Measurements from ENCODE around the gene SV2C. TPM values are rescaled to one million over a fixed set of nuclear protein-coding genes. Genes with fewer than 3 reads are reported as not detected.

The SV2C gene
- total RNA-seq, 2 donors from 2014 or later: 0.52 TPM; not detected in 1

GRCh38 chr5:76356887-76357286, 273.7 kb downstream of the SV2C start:
- DNase-seq (no peak), ATAC-seq (no peak)

DNA sequence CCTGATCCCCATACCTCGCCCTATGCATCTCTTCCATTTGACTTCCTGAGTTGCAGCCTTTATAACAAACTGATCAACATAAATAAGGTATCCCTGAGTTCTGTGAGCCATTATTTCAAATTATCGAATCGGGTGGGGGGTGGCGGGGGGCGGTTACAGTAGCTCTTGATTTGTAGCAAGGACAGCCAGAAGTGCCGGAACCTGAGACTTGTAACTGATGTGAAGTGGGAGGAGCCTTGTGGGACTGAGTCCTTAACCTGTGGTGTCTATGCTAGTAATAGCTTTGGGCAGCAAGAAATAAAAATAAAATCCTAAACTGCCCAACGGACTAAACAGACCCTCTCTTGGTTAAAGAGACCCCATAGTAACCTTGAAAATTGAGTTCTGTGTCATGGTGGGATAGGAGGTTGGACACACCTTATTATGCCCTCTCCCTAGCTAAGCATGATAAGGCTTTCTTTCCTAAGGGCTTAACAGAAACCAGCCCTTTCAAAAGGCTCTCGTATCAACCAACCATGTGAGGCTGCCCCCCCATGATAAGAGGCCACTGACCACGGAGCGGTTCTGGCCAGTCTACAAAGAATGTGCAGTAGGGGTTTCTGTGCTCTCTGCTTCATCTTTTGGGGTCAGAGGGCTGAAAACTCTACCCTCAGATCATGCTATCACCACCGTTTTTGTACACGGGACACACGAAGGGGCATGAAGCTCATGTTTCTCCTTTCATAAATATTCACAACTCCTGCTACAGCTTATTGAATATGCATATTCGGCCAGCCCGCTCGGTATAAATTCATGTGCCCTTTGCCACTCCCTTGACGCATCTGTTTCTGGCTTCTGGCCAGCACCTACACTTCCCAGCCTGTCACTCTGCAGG, 280.4 kb downstream of the SV2C start:
- peak; percentile 76 for ATAC-seq

More at GRCh38 chr5:76356887-76357286, 273.7 kb downstream of the SV2C start:
- H3K27ac ChIP-seq: no peak overlapping the region
- no peaks in the 10 kb centered on the region for H3K36me3 ChIP-seq (replicated peaks in 1 of 2; ENCODE audit: insufficient read depth in 1 of 2, low read depth in 2 of 2)
- H3K4me3 ChIP-seq: no peak overlapping the region
- H3K9me3 ChIP-seq: no peaks in the 10 kb centered on the region
- H3K4me1 ChIP-seq: no peaks in the 10 kb centered on the region
- WGBS, 2 donors: 94 to 95% methylated on average over 5 of the region's 5 CpGs
- intact Hi-C loops (cut with DNase I): no loop called here
- TF ChIP-seq, protein P1, sequence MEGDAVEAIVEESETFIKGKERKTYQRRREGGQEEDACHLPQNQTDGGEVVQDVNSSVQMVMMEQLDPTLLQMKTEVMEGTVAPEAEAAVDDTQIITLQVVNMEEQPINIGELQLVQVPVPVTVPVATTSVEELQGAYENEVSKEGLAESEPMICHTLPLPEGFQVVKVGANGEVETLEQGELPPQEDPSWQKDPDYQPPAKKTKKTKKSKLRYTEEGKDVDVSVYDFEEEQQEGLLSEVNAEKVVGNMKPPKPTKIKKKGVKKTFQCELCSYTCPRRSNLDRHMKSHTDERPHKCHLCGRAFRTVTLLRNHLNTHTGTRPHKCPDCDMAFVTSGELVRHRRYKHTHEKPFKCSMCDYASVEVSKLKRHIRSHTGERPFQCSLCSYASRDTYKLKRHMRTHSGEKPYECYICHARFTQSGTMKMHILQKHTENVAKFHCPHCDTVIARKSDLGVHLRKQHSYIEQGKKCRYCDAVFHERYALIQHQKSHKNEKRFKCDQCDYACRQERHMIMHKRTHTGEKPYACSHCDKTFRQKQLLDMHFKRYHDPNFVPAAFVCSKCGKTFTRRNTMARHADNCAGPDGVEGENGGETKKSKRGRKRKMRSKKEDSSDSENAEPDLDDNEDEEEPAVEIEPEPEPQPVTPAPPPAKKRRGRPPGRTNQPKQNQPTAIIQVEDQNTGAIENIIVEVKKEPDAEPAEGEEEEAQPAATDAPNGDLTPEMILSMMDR (IDR thresholded peaks at IDR 0.05): no peak
- no peak for TF ChIP-seq POLR2A (IDR thresholded peaks at IDR 0.05)
- H3K27me3 ChIP-seq: no peaks in the 10 kb centered on the region

DNA sequence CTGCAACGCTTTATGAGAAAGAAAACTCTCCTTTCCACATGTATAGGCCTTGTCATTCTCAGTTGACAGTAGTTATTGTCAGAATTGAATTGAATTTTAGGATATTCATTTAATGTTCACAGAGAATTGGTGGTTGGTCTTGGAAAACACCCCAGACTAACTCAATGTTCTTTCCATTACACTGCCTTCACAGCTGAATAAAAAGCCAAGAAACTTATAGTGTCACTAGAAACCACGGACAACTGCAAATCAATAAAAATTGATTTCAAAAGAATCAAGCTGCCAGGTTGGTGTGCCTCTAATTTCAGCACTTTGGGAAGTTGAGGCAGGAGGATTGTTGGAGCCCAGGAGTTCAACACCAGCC, 281.0 kb downstream of the SV2C start:
- no peak for DNase-seq
- WGBS, 2 donors: 18 to 20% methylated on average over 2 of the region's 2 CpGs
- intact Hi-C loops (cut with DNase I): no loop called here
- TF ChIP-seq POLR2A (IDR thresholded peaks at IDR 0.05): no peak
- TF ChIP-seq, protein P1 (IDR thresholded peaks at IDR 0.05): no peak
- no peaks in the 10 kb centered on the region for H3K27me3 ChIP-seq
- no peak overlapping the region for H3K4me3 ChIP-seq
- H3K9me3 ChIP-seq: no peaks in the 10 kb centered on the region
- H3K4me1 ChIP-seq: peaks cover 11% of the 10 kb centered on the region
- H3K36me3 ChIP-seq (replicated peaks in 1 of 2; ENCODE audit: insufficient read depth in 1 of 2, low read depth in 2 of 2): no peaks in the 10 kb centered on the region
- peak overlapping the region in 1 of 4 donors; percentile 35 for H3K27ac ChIP-seq
- no peak for ATAC-seq

More for the DNA sequence above, 280.4 kb downstream of the SV2C start:
- H3K9me3 ChIP-seq: no peaks in the 10 kb centered on the region
- peaks cover 11% of the 10 kb centered on the region for H3K4me1 ChIP-seq
- TF ChIP-seq, protein P1 (IDR thresholded peaks at IDR 0.05): no peak
- no peak for TF ChIP-seq POLR2A (IDR thresholded peaks at IDR 0.05)
- intact Hi-C loops (cut with DNase I): no loop called here
- peak; percentile 66 to 81 (median 78) for DNase-seq
- 25 to 31% methylated on average over 17 of the region's 17 CpGs for WGBS, 2 donors
- no peak overlapping the region for H3K4me3 ChIP-seq
- peak overlapping the region in 1 of 4 donors; percentile 35 for H3K27ac ChIP-seq
- H3K27me3 ChIP-seq: no peaks in the 10 kb centered on the region
- H3K36me3 ChIP-seq (replicated peaks in 1 of 2; ENCODE audit: insufficient read depth in 1 of 2, low read depth in 2 of 2): no peaks in the 10 kb centered on the region

DNA sequence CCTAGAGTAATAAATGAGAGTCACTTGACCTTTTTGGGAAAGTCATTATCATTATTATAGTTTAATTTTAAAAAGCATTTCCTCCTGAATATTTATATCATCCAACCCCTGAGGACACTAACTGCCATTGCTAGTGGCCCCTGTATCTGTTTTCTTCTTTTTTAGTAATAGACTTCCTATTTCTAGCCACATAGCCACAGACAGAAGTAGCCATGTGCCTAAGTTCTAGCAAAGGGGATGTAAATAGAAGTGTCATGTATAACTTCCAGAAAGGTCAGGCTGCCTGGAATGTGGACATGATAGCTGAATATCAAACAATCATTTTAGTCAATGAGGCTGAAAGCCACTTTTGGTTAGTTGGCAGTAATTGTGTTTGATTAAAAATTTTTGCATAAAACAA, 282.4 kb downstream of the SV2C start:
- no peak overlapping the region for H3K27ac ChIP-seq
- DNase-seq (no peak), ATAC-seq (no peak)
- no peaks in the 10 kb centered on the region for H3K36me3 ChIP-seq (replicated peaks in 1 of 2; ENCODE audit: insufficient read depth in 1 of 2, low read depth in 2 of 2)
- no peak overlapping the region for H3K4me3 ChIP-seq
- TF ChIP-seq POLR2A (IDR thresholded peaks at IDR 0.05): no peak
- TF ChIP-seq, protein P1 (IDR thresholded peaks at IDR 0.05): no peak
- intact Hi-C loops (cut with DNase I): no loop called here
- peaks cover 11% of the 10 kb centered on the region for H3K4me1 ChIP-seq
- no peaks in the 10 kb centered on the region for H3K27me3 ChIP-seq
- no peaks in the 10 kb centered on the region for H3K9me3 ChIP-seq

- 91 to 96% methylated on average over 2 of the region's 2 CpGs for WGBS, 2 donors
- ATAC-seq (no peak), DNase-seq (no peak)
- intact Hi-C loops (cut with DNase I): no loop called here
- Histone ChIP-seq H3K9me3 (no peaks in the 10 kb centered on the region), H3K4me1 (peaks cover 16% of the 10 kb centered on the region), H3K36me3 (replicated peaks in 1 of 2; ENCODE audit: insufficient read depth in 1 of 2, low read depth in 2 of 2) (no peaks in the 10 kb centered on the region), H3K4me3 (no peak overlapping the region), H3K27me3 (no peaks in the 10 kb centered on the region), H3K27ac (no peak overlapping the region)
- no peak for TF ChIP-seq POLR2A (IDR thresholded peaks at IDR 0.05)
- TF ChIP-seq, protein P1 (IDR thresholded peaks at IDR 0.05): no peak
Measured at GRCh38 chr5:76366596-76366995, 283.4 kb downstream of the SV2C start.
